ENCODE results near the gene HIGD1A. TPM values are rescaled to one million over a fixed set of nuclear protein-coding genes. Genes with fewer than 3 reads are reported as not detected.

The HIGD1A gene
- total RNA-seq, 1 donor from 2014 or later, result 82.4 TPM

- Mint-ChIP-seq H3K9me3 (no peaks in the 10 kb centered on the region), H3K4me3 (no peak overlapping the region), H3K4me1 (no peaks in the 10 kb centered on the region), H3K27me3 (ENCODE audit: low read depth) (no peaks in the 10 kb centered on the region), H3K36me3 (ENCODE audit: low read depth) (no peaks in the 10 kb centered on the region), H3K27ac (ENCODE audit: unreplicated experiment) (no peak overlapping the region)
- DNase-seq (ENCODE audit: low read depth, low spot score), result no peak
- no peak for TF ChIP-seq CTCF (conservative IDR thresholded peaks at IDR 0.05)
These were observed 46.0 kb upstream of the HIGD1A start for GRCh38 chr3:42850263-42850662.

- no peaks in the 10 kb centered on the region for H3K27me3 Mint-ChIP-seq (ENCODE audit: low read depth)
- no peak overlapping the region for H3K4me3 Mint-ChIP-seq
- H3K36me3 Mint-ChIP-seq (ENCODE audit: low read depth), result no peaks in the 10 kb centered on the region
- no peak for DNase-seq (ENCODE audit: low read depth, low spot score)
- H3K9me3 Mint-ChIP-seq, result no peaks in the 10 kb centered on the region
- TF ChIP-seq CTCF (conservative IDR thresholded peaks at IDR 0.05), result no peak
- no peaks in the 10 kb centered on the region for H3K4me1 Mint-ChIP-seq
- no peak overlapping the region for H3K27ac Mint-ChIP-seq (ENCODE audit: unreplicated experiment)
These were observed 44.7 kb upstream of the HIGD1A start for GRCh38 chr3:42849017-42849416.

GRCh38 chr3:42847731-42848130, 43.4 kb upstream of the HIGD1A start:
- H3K36me3 Mint-ChIP-seq (ENCODE audit: low read depth), result no peaks in the 10 kb centered on the region
- H3K4me3 Mint-ChIP-seq, result no peak overlapping the region
- no peak for DNase-seq (ENCODE audit: low read depth, low spot score)
- no peaks in the 10 kb centered on the region for H3K4me1 Mint-ChIP-seq
- no peak overlapping the region for H3K27ac Mint-ChIP-seq (ENCODE audit: unreplicated experiment)
- H3K9me3 Mint-ChIP-seq, result no peaks in the 10 kb centered on the region
- TF ChIP-seq CTCF (conservative IDR thresholded peaks at IDR 0.05), result no peak
- no peaks in the 10 kb centered on the region for H3K27me3 Mint-ChIP-seq (ENCODE audit: low read depth)

GRCh38 chr3:42846685-42847522, 42.6 kb upstream of the HIGD1A start:
- no peak for TF ChIP-seq CTCF (conservative IDR thresholded peaks at IDR 0.05)
- Mint-ChIP-seq H3K27ac (ENCODE audit: unreplicated experiment) (no peak overlapping the region), H3K4me3 (no peak overlapping the region), H3K9me3 (no peaks in the 10 kb centered on the region), H3K36me3 (ENCODE audit: low read depth) (no peaks in the 10 kb centered on the region), H3K4me1 (no peaks in the 10 kb centered on the region), H3K27me3 (ENCODE audit: low read depth) (no peaks in the 10 kb centered on the region)
- no peak for DNase-seq (ENCODE audit: low read depth, low spot score)

- no peaks in the 10 kb centered on the region for H3K4me1 Mint-ChIP-seq
- no peak for TF ChIP-seq CTCF (conservative IDR thresholded peaks at IDR 0.05)
These were observed 40.5 kb upstream of the HIGD1A start for GRCh38 chr3:42844815-42845214.

More at GRCh38 chr3:42844815-42845214, 40.5 kb upstream of the HIGD1A start:
- H3K27me3 Mint-ChIP-seq (ENCODE audit: low read depth), result no peaks in the 10 kb centered on the region
- no peak overlapping the region for H3K4me3 Mint-ChIP-seq
- no peaks in the 10 kb centered on the region for H3K36me3 Mint-ChIP-seq (ENCODE audit: low read depth)
- no peaks in the 10 kb centered on the region for H3K9me3 Mint-ChIP-seq
- no peak for DNase-seq (ENCODE audit: low read depth, low spot score)
- H3K27ac Mint-ChIP-seq (ENCODE audit: unreplicated experiment), result no peak overlapping the region
